Stimulated activated naive CD4-positive, alpha-beta T cell (primary cell): ENCODE measurements around the gene SKA2.
"Not testable (repeated sequence)": the region's sequence is repeated elsewhere in the genome, so short reads cannot be mapped to it uniquely, and the experiment has no call there.

ENCODE experiments used
- DNase-seq, 6 experiments: peaks; one replicate each; lab custom pipeline; 2025; lab: John Stamatoyannopoulos, UW

SKA2 gene

DNA sequence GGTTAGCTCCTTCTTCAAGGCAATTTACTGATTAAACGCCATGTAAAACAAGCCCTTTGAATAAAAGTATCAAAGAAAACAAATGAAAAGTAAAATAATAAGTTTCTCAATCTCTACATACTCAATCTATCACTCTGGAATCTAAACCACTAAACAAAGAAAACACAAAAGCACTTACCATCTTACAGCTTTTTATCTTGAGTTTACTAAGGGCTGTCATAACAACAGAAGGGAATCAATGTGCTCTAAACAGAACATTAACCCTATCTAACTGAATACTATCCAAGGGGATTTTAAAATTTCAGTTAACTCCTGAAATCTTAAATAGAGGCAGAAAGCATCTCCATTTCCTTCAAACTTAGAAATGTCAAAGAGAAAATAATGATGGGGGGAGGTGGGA, 3.4 kb downstream of the SKA2 start:
- no peak for DNase-seq

DNA sequence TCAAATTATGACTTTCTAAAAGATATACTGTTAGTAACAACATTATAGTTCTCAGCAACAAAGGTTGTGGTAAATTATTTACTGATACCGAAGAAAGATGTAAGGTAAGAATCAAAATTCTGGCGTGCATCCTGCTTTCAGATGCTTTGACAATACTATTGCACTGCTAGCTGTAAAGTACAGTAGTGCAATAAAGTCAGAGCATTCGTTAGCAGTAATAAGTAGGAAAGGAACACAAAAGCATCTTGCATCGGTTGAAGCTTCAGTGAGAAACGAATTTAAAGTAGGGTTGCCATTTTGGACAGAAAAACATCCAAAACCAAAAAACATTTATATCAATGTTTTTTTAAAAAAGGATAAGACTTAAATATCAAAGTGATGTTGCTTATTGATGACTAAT, 4.0 kb downstream of the SKA2 start:
- DNase-seq = no peak

DNA sequence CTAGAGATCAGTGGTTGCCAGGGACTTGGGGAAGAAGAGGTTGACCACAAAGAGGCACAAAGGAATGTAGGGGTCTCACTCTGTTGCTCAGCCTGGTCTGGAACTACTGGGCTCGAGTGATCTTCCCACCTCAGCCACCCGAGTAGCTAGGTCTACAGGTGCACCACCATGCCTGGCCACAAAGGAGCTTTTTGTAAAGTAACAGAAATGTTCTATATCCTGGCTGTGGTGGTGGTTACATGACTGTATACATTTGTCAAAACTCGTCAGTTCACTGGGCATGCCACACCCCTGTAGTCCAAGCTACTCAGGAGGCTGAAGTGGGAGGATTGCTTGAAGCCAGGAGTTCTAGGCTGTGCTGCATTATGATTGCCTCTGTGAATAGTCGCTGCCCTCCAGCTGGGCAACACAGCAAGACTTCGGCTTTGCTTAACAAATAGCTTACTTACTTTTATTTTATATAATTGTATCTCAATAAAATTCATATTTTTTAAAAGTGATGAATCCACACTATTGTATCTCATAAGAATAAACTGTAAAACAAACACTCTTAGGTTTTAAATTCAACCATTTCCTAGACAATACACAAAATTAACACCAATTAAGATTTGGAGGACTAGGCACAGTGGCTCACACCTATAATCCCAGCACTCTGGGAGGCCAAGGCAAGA, 5.0 kb downstream of the SKA2 start:
- DNase-seq = no peak

DNA sequence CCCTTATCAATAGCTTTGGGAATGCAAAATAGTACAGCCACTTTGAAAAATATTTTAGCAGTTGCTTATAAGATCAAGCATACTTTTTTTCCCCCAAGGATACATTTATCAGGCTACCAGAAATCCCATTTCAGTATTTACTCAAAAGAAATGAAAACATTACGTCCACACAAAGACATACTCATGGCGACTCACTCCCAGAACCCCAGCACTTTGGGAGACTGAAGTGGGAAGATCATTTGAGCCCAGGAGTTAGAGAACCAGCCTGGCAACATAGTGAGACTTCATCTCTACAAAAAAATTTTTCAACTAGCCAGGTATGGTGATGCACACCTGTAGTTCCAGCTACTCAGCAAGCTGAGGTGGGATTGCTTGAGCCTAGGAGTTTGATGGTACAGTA, 5.9 kb downstream of the SKA2 start:
- no peak for DNase-seq

DNA sequence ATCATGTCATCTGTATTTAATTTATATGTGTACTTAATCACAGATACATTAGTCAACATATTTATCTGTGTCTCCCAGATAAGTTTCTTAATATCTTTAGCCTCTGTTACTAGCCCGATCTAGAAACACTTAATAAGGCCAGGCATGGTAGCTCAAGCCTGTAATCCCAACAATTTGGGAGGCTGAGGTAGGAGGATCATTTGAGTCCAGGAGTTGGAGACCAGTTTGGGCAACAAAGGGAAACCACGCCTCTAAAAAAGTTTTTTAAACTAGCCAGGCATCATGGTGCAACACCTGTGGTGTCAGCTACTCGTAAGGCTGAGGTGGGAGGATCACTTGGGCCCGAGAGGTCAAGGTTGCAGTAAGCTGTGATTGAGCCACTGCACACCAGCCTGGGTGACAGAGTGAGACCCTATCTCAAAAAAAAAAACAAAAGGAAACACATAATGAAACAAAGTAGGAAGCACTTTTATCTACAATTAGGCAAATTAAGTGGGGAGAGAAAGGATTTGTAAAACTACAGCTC, 9.4 kb downstream of the SKA2 start:
- DNase-seq = no peak

DNA sequence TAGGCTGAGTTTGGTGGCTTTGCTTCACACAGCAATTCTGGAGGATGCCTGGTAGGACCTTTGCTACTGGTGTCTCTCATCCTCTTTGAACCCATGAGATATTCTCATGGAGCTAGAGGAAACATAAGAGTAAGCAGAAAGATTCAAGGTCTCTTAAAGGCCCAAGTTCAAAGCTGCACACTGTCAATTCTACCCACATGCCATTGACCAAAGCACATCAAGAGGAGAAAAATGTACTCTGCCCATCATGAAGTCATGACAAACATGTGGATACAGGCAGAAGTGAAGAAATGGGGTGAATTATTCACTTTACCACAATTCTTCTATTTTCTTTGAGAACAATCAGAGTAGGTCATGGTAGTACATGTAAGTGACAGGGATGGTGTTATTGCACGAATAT, 13.1 kb downstream of the SKA2 start:
- DNase-seq = no peak

DNA sequence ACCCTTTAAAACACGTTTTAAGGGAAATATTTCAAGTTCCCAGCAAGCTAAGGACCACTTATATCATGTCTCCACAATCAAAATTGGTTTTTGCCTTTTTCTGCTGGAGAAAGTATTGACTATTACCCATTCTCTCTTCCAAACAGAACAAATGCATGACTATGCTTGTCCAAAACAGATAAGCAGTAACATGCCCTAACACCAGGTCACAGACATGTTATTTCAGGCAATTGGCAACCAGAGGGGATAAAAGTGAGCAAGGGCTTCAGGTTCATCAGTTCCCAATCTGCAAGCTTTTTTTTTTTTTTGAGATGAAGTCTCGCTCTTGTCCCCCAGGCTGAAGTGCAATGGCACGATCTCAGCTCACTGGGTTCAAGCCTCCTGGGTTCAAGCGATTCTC, 15.0 kb downstream of the SKA2 start:
- no peak for DNase-seq

DNA sequence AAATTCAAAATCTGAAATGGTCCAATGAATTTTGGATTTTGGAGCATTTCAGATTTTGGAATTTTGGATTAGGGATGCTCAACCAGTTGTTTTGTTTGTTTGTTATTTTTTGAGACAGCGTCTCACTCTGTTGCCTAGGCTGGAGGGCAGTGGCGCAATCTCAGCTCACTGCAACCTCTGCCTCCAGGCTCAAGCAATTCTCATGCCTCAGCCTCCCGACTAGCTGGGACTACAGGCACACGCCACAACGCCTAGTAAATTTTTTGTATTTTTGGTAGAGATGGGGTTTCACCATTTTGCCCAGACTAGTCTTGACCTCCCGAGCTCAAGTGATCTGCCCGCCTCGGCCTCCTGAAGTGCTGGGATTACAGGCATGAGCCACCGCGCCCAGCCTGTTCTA, 16.6 kb downstream of the SKA2 start:
- not testable (repeated sequence) for DNase-seq

DNA sequence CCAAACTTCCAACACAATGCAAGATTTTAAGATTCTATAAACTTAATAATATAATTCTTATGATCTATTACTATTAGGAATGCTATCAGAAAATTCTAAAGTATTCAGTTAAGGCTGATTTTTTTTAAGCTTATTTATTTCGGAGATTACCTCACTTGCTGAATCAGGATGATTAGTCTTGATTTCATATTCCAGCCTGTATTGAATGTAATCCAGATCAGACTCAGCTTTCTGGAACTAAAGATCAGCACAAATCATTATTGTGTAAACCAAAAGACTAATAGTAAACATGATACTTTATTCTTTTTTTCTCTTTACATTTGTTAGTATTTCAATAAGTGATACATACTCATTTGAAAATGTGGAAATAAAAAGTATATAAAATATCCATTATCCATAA, 23.9 kb downstream of the SKA2 start:
- no peak for DNase-seq

DNA sequence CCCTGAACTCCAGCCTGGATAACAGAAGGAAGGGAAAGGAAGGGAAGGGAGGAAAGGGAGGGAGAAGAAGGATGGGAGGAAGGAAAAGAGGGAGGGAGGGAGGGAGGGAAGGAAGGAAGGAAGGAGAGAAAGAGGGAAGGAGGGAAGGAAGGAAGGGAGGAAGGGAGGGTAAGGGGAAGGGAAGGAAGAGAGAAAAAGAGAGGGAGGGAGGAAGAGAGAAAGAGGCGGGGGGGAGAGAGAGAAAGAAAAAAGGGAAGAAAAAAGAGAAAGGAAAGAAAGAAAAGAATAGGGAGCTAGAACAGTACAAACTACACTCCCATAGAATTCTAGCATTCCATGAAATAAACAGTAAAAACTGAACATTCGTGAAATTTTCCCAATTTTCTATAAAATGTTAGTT, 25.2 kb downstream of the SKA2 start:
- no peak for DNase-seq

DNA sequence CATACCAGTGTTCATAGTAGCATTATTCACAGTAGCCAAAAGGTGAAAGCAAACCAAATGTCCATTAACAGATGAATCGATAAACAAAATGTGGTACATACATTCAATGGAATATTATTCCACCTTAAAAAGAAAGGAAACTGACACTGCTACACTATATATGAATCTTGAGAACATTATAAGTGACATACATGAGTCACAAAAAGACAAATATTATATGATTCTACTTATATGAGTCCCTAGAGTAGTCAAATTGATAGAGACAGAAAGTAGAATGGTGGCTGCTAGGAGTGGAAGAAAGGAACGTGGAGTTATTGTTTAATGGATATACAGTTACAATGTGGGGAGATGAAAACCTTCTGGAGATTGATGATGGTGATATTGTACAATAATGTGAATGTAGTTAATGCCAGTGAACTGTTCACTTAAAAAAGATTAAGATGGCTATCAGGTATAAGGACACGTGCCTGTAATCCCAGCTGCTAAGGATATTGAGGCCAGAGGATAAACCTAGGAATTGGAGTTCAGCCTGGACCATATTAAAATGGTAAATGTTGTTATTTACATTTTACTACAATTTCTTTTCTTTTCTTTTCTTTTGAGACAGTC, 28.1 kb downstream of the SKA2 start:
- no peak for DNase-seq

DNA sequence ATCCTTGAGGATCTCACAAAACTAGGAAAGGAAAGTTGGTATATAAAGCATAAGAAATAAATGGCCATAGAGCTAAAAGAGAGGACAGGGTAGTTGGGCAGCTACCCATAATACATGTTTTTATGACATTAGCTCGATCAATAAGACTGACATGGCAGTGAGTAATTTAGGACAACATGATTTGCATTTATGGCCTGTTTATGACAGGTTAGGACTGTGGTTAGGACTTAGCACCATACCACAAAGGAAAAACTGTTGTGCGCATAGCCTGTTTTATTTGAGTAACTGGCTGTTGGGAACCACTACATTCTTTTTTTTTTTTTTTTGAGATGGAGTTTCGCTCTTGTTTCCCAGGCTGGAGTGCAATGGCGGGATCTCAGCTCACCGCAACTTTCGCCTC, 30.3 kb downstream of the SKA2 start:
- DNase-seq = no peak

DNA sequence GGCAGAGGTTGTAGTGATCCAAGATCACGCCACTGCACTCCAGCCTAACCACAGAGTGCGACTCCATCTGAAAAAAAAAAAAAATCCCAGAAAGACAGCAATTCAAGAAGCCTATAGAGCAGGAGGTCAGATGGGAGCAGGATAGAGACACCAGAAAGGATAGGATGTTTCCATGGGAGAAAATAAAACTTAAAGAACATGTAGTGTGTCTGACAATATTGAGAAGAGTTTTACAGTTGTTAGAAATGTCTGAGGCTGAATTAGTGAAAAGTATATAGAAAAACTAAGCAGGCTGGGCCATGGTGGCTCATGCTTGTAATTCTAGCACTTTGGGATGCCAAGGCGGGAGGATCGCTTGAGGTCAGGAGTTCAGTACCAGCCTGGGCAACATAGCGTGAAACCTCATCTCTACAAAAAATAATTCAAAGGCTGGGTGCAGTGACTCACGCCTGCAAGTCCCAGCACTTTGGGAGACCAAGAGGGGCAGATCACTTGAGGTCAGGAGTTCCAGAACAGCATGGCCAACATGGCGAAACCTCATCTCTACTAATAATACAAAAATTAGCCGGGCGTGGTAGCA, 33.0 kb downstream of the SKA2 start:
- no peak for DNase-seq

DNA sequence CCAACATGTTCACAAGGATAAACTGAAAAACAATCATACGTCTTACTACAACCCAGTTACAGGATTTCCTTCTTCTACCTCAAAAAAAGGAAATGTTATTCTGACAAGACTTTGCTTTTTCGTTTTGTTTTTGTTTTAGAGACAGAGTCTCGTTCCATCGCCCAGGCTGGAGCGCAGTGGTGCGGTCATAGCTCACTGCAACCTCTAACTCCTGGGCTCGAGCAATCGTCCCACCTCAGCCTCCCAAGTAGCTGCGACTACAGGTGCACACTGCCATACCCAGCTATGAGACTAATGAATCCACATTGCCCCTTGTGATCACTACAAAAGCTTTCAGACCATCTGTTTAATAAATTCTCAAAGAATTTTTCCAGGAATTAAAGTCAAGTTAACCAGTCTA, 39.5 kb downstream of the SKA2 start:
- no peak for DNase-seq

DNA sequence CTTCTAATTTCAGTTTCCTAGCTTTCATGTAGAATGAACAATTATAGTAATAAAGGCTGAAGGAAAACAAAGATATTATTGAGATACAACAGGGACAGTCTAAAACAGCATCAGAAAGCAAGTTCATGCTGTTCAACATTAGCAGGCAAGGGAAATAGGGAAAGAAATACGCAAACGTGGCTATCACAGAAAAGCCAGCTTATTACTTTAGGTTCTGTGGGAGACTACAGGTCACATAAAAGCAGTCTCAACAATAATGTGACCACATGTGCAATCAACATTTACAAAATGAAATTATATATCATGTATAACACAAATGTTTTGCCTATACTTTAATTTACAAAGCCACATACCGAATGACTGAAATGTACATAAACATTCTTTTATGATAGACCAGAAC, 43.4 kb downstream of the SKA2 start:
- DNase-seq = no peak

DNA sequence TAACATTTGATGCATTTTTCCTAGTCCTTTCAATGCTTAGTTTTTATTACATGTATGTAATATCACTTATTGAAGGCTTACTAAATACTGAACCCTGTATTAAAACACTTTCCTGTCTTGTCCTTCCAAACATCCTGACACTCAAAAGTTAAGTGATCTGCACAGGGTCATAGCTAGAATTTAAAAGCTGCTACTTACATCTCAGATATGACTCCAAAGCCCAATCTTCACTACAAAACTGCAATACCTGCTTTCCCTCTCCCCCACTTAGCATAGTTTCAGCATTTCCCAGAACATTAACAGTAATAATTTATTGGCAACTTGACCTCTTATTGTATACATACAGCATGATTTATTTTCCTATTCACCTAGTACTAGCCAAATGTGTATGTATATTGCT, 44.0 kb downstream of the SKA2 start:
- DNase-seq = no peak

DNA sequence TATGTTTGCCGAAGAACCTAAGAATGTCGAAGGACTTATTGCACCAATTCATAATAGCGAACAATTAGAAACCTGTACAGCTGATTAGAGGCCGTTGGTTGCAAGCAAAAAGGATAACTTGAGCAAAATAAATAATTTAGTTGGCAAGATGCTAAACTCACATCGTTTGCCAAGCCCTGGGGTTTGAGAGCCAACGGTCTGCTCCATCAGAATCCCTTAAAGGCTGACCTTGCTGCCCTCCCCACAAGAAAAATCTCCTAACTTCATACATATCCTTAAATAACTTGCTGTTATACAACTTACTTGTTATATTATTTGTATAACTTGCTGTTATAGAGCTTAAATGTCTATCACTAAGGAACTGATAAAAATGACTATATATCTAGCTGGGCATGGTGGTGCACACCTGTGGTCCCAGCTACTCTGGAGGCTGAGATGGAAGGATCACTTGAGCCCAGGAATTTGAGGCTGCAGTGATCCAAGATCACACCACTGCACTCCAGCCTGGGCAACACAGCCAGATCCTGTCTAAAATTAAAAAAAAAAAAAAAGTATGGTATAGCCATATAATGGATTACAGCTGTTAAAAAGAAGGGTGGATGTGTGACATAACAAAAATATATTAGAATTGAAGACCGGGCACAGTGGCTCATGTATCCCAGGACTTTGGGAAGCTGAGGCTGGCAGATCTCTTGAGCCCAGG, 46.4 kb downstream of the SKA2 start:
- DNase-seq = no peak

DNA sequence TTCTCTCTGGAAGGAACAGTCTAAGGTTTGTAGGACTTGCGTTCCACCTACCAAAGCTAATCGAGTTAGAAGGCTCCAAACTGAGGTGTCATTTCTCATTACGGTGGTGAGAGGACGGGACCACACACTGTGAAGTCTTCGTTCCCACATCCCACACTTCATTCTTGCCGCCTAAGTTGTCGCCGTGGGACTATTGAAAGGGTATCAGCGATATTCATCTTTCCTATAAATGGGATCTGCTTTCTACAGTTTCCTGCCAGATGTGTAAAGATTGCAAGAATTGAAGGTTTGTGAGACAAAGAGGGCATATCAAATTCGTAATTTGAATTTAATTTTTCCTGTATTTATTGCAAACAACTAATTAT, 47.7 kb downstream of the SKA2 start:
- DNase-seq = peak in 1 of 6 experiments; percentile 24

DNA sequence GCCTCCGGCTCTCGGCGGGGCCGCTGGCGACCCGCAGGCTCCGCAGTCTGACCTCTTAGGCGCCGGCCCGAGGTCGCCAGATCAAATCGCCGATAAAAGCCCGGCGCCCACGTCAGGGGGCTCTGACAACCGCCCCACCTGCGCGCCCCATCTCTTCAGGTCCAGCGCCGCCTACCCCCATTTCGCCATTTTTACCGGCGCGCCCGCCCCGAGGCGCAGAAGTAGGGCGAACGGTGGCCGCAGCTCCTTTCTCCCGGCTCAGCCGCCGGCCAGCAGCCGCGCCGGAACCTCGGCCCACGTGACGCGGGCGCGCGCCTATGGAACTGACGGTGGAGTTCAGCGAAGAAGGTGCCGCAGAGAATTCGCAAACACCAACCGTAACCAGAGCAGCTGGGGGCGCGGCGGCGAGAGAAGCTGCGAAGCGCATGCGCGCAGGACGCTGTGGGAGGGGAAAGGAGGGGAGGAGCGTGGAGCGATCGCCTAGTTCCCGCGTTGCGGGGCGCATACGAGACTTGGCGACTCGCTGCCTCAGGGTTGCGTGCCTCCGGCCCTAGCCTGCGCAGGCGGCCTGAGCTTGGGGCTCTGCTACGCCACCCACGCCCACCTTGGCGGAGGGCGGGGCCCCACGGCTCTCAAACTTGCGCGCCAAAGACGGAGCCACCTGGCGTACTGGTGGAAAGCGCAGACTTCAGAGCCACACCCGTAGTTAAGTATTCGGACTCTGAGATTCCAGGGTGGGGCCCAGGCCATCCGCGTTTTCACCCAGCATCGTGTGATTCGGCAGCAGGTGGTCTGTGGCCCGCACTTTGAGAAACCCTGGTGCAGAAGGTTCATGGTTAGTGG, 48.3 kb downstream of the SKA2 start, which contains the start of gene TRIM37:
Gene TRIM37, minus strand, starts transcription at position 418 of the 843 bp plus-strand sequence. CDS start 419 bp downstream, outside the sequence.
- peak; percentile 97 to 99 (median 98) for DNase-seq

DNA sequence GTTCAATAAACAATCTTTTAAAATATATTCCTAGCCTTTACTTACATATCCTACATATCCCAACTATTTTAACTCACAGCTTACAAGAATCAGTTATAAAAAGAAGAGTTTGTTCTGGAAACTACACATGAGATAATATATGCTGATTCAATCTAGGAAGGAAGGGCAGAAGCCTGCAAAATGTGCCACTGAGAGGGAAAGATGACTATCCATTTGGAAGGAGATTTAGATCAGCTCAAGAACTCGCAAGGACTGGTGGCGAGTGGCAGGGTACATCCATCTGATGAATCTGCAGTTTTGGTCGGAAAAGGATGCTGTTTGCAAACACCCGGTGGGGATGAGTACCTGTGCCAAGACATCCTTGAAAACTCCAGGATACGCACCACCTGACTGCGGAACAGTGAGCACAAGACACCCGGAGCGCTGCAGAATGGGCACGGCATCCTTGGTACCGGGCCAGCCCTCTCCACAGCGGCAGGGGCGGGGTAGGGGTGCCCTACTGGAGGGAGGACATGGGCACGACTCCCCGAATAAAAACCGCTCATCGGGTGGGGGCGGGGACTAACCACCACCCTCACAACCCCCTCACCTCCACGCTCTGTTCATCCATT, 49.0 kb downstream of the SKA2 start:
- DNase-seq = peak; percentile 65 to 86 (median 75)

DNA sequence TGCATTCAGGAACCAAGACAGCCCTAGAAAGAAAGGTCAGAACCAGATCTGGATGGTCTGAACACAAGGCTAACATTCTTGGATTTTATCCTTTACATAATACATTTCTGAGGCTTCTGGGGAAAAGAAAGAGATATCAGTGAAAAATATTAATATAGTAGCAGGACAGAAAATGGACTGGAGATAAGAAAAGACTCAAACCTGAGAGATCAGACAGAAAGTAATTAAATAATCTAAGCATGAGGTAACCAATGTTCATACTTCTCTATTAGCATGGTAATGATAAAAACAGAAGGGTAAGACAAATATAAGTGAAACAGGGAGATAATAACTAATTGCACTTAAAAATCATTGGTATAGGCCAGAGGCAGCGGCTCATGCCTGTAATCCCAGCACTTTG, 53.8 kb downstream of the SKA2 start:
- no peak for DNase-seq
